Measurements from ENCODE around the gene KCNMA1.

DNA sequence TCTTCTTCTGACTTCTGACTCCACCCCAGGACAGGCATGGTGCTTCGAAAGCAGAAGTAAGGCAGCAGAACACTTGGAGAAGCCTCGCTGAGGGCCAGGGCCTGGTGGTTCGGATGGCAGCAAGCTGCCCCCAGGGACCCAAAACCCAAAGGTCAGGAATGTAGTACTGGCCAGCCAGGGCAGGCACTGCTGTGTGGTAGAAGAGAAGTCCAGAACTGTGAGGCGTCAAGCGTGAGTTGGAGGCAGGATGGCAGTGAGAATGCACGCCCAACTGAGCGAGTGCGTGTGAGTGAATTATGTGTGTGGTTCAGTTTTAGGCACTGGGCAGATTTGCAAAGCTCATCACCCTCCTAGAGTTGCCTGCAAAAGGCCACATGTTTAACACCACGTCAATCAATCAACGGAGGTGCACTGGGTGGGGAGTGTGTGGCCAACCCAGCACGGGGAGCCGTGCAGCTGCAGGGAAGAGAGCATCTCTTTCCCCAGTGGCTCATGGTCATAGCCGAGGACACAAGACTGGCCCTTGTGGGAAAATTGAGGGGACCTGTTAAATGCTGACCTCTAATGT lies 144.3 kb downstream of the KCNMA1 start:
- TF ChIP-seq, protein P1, sequence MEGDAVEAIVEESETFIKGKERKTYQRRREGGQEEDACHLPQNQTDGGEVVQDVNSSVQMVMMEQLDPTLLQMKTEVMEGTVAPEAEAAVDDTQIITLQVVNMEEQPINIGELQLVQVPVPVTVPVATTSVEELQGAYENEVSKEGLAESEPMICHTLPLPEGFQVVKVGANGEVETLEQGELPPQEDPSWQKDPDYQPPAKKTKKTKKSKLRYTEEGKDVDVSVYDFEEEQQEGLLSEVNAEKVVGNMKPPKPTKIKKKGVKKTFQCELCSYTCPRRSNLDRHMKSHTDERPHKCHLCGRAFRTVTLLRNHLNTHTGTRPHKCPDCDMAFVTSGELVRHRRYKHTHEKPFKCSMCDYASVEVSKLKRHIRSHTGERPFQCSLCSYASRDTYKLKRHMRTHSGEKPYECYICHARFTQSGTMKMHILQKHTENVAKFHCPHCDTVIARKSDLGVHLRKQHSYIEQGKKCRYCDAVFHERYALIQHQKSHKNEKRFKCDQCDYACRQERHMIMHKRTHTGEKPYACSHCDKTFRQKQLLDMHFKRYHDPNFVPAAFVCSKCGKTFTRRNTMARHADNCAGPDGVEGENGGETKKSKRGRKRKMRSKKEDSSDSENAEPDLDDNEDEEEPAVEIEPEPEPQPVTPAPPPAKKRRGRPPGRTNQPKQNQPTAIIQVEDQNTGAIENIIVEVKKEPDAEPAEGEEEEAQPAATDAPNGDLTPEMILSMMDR (IDR thresholded peaks at IDR 0.05; ENCODE audit: insufficient read depth, low read length, poor library complexity, severe bottlenecking), result no peak
- TF ChIP-seq EZH2phosphoT487 (conservative IDR thresholded peaks at IDR 0.05; ENCODE audit: low read length), result no peak

All from SU-DHL-6 (cell line).